Measurements from ENCODE around the gene STRN. TPM values are rescaled to one million over a fixed set of nuclear protein-coding genes. Genes with fewer than 3 reads are reported as not detected.

STRN gene
- total RNA-seq, 1 experiment from 2014 or later: 37.4 TPM

- POLR2A ChIA-PET: no interaction called here
- ATAC-seq: no peak
- Histone ChIP-seq H3K4me1 (ENCODE audit: control insufficient read depth, insufficient read depth, low read length) (no peaks in the 10 kb centered on the region), H3K9me3 (ENCODE audit: control insufficient read depth, insufficient read depth, low read depth, low read length) (no peaks in the 10 kb centered on the region), H3K27ac (ENCODE audit: low read length) (no peak overlapping the region), H3K4me3 (ENCODE audit: low read depth in 2 of 2, low read length in 2 of 2) (no peak overlapping the region), H3K36me3 (ENCODE audit: control insufficient read depth, insufficient read depth, low read length) (no peaks in the 10 kb centered on the region; the same call in 1 of the 2 replicates), H3K27me3 (ENCODE audit: control insufficient read depth, insufficient read depth, low read length) (no peaks in the 10 kb centered on the region)
- CTCF ChIA-PET: no interaction called here
- in situ Hi-C loops (cut with HindIII; ENCODE audit: low pct_unique_long_range_greater_than_20kb, low sequenced_read_pairs) (no loop called here), intact Hi-C loops (cut with micrococcal nuclease; ENCODE audit: unreplicated experiment) (no loop called here)
- no TSS peak for BruUV-seq (replicated peaks)
- TF ChIP-seq TCF7L2 (IDR thresholded peaks at IDR 0.05; ENCODE audit: low read depth, low read length) (no peak), POLR2AphosphoS5 (IDR thresholded peaks at IDR 0.05; ENCODE audit: low read depth, low read length) (no peak), CTCF (IDR thresholded peaks at IDR 0.05) (no peak)
- TF ChIP-seq, protein P1, sequence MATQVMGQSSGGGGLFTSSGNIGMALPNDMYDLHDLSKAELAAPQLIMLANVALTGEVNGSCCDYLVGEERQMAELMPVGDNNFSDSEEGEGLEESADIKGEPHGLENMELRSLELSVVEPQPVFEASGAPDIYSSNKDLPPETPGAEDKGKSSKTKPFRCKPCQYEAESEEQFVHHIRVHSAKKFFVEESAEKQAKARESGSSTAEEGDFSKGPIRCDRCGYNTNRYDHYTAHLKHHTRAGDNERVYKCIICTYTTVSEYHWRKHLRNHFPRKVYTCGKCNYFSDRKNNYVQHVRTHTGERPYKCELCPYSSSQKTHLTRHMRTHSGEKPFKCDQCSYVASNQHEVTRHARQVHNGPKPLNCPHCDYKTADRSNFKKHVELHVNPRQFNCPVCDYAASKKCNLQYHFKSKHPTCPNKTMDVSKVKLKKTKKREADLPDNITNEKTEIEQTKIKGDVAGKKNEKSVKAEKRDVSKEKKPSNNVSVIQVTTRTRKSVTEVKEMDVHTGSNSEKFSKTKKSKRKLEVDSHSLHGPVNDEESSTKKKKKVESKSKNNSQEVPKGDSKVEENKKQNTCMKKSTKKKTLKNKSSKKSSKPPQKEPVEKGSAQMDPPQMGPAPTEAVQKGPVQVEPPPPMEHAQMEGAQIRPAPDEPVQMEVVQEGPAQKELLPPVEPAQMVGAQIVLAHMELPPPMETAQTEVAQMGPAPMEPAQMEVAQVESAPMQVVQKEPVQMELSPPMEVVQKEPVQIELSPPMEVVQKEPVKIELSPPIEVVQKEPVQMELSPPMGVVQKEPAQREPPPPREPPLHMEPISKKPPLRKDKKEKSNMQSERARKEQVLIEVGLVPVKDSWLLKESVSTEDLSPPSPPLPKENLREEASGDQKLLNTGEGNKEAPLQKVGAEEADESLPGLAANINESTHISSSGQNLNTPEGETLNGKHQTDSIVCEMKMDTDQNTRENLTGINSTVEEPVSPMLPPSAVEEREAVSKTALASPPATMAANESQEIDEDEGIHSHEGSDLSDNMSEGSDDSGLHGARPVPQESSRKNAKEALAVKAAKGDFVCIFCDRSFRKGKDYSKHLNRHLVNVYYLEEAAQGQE (IDR thresholded peaks at IDR 0.05; ENCODE audit: insufficient read depth in 1 of 2, low read depth in 2 of 2, low read length in 1 of 2): no peak
- DNase-seq (ENCODE audit: low read depth, low spot score): no peak
These were observed 83.8 kb downstream of the STRN start for GRCh38 chr2:36882532-36882931.

DNA sequence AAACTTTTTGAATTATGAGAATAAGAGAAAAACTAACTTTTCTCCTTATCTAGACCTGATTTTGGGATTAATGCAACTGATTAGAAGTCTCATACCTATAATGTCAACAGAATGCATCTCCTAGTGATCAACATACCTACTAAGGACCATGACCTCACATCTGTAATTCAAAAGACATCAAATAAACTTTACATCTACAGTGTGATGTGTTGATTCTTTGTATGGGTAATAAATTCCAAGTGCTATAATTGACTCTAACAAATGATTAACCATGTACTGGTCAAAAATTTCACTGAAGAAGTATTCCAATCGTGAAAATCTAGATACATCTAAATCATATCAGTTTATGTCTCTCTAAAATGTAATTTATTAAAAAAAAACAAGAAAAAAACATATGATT is 84.5 kb downstream of the STRN start:
- Histone ChIP-seq H3K27me3 (ENCODE audit: control insufficient read depth, insufficient read depth, low read length) (no peaks in the 10 kb centered on the region), H3K4me1 (ENCODE audit: control insufficient read depth, insufficient read depth, low read length) (no peaks in the 10 kb centered on the region), H3K4me3 (ENCODE audit: low read depth in 2 of 2, low read length in 2 of 2) (no peak overlapping the region), H3K27ac (ENCODE audit: low read length) (no peak overlapping the region), H3K36me3 (ENCODE audit: control insufficient read depth, insufficient read depth, low read length) (peaks cover 4% of the 10 kb centered on the region; the same call in 1 of the 2 replicates), H3K9me3 (ENCODE audit: control insufficient read depth, insufficient read depth, low read depth, low read length) (no peaks in the 10 kb centered on the region)
- intact Hi-C loops (cut with micrococcal nuclease; ENCODE audit: unreplicated experiment) (no loop called here), in situ Hi-C loops (cut with HindIII; ENCODE audit: low pct_unique_long_range_greater_than_20kb, low sequenced_read_pairs) (no loop called here)
- BruUV-seq (replicated peaks): no TSS peak
- POLR2A ChIA-PET: no interaction called here
- CTCF ChIA-PET: no interaction called here
- TF ChIP-seq TCF7L2 (IDR thresholded peaks at IDR 0.05; ENCODE audit: low read depth, low read length): no peak
- no peak for TF ChIP-seq CTCF (IDR thresholded peaks at IDR 0.05)
- TF ChIP-seq, protein P1 (IDR thresholded peaks at IDR 0.05; ENCODE audit: insufficient read depth in 1 of 2, low read depth in 2 of 2, low read length in 1 of 2): no peak
- TF ChIP-seq POLR2AphosphoS5 (IDR thresholded peaks at IDR 0.05; ENCODE audit: low read depth, low read length): no peak
- no peak for TF ChIP-seq SIN3A (IDR thresholded peaks at IDR 0.05; ENCODE audit: borderline replicate concordance, insufficient read depth, low read depth, low read length)
- DNase-seq (ENCODE audit: low read depth, low spot score) (no peak), ATAC-seq (no peak)
